Vagina (tissue), 2 donors: ENCODE results near the gene PIK3CB.
A peak's percentile ranks its signal among the peaks of the same experiment; 100 is the strongest.

ENCODE experiments used
- CTCF ChIP-seq, 3 experiments: fragments of 450-650 bp in 2 of 3; fragments of 200-600 bp in 1 of 3; sonication (generic) in 1 of 3; IDR thresholded peaks; one replicate each; pipeline ENCODE4 v1.5.1; 2017 to 2019; ENCODE audit warnings: antibody characterized with exemption in 3 of 3, mild to moderate bottlenecking in 2 of 3, moderate library complexity in 2 of 3
- POLR2A ChIP-seq, 2 donors: fragments of 450-650 bp; IDR thresholded peaks; one replicate each; pipeline ENCODE4 v1.6.1; 2017; ENCODE audit warnings: antibody characterized with exemption in 2 of 2, mild to moderate bottlenecking in 2 of 2, moderate library complexity in 2 of 2
- POLR2AphosphoS5 ChIP-seq, 2 donors: sonication (generic); formaldehyde crosslinking; IDR thresholded peaks; one replicate each; pipeline ENCODE4 v1.9.0; 2017; ENCODE audit warnings: antibody characterized with exemption in 2 of 2, mild to moderate bottlenecking in 2 of 2, low read depth in 1 of 2; ENCODE audit not compliant: insufficient read depth in 1 of 2

- TF ChIP-seq CTCF (IDR thresholded peaks at IDR 0.05) (no peak), POLR2A (IDR thresholded peaks at IDR 0.05) (no peak), POLR2AphosphoS5 (IDR thresholded peaks at IDR 0.05; ENCODE audit: insufficient read depth in 1 of 2, low read depth in 1 of 2) (peak in 1 of 2 donors; percentile 21)
These were observed 47.9 kb downstream of the PIK3CB start for GRCh38 chr3:138786788-138787271.
